NCI-H345 (cell line): ENCODE results near the gene HOXA13.

Experiments used
- DNase-seq: peaks from one replicate; lab custom pipeline; 2025; lab: John Stamatoyannopoulos, UW

Gene HOXA13

GRCh38 chr7:27199849-27200760, at the start of gene HOXA13:
HOXA13 (minus strand) TSS chr7:27200091; CDS start chr7:27200077, 14 bp downstream.
- peak; percentile 70 for DNase-seq

- DNase-seq, result no peak
Observed at GRCh38 chr7:27248911-27249723, 49.2 kb upstream of the HOXA13 start.

GRCh38 chr7:27248427-27248806, 48.5 kb upstream of the HOXA13 start:
- DNase-seq, result no peak

DNA sequence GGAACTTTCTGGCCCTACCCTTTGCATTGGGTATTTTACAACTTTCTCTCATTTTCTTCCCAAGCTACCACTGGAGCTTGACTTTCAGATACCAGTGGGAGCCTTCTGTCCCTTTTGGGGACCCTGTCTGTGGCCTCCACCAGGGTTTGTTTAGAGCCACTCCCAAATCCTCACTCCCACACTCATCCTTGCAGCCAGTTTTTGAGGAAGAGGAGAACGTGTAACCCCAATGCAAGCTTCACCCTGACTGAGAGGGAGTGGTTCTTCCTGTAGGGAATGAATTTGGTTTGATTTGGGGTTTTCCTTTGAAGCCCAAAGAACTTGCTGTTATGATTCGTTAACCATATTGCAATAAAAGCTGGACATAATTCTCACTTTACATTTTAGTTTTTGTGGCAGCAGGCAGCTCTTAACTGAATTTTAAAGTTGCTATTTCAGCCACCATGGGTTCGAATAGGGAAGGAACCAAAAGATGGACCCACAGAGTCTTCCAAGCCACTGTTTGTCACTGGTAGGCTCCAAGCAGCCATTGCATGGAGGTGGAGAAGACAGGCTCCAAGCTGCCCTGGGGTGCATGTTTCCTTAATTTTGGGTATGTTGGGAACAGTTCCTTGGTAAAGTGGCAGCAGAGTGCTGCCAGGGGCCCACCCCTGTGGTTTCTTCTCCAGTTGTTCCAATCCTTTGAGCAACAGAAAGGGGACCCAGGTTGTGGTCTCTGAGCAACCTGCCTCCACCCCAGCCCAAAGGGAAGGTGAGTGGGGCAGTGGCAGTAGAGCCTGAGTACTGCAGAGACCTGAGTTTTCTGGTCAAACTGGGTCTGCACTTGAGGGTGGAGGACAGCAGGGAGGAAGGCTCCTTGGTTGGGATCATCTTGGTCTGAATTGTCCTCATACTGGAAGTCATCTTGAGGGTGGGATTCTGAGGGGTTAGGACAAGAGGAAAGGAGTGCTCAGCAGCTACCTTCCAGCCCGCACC, 47.8 kb upstream of the HOXA13 start:
- no peak for DNase-seq

GRCh38 chr7:27247000-27247399, 47.1 kb upstream of the HOXA13 start:
- DNase-seq, result no peak

- peak; percentile 30 for DNase-seq
Observed at GRCh38 chr7:27245798-27246691, 46.2 kb upstream of the HOXA13 start.

GRCh38 chr7:27245124-27245797, 45.4 kb upstream of the HOXA13 start:
- DNase-seq, result no peak

GRCh38 chr7:27244488-27245123, 44.7 kb upstream of the HOXA13 start:
- DNase-seq, result no peak

DNA sequence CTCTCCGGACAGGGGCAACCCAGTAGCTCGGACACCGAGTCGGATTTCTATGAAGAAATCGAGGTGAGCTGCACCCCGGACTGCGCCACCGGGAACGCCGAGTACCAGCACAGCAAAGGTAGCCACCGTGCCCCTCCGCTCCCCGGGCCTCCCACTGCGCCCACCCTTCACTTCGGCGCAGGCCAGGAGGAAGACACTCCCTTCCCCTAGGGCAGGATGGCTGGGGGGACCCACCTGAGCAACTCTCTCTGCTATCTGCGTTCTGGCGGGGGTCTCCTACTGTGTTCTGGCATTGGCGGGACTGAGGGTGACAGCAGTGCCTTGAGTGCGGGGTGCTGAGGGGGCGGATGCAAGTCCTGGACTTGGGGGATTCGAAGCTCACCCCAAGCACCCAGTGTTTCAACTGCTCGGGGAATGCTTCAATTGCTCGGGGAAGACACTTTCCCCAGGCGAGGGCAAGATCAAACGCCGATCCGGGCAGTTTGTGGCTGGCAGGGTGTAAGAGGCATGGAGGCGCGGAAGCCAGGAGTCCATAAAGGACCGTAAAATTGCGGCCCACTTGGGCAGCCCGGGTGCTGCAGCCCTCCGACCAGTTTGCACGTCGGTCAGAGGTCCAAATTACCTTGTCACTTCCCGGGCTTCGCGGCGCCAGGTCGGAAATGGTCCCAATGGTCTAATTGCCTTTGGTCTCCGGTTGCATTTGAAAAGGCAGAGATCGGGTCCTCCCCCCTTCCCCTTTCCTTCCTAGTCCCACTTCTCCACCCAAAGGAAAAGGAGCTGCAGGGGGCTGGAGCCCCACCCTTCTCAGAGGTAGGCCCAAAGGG, 43.7 kb upstream of the HOXA13 start:
- DNase-seq, result no peak

GRCh38 chr7:27242555-27243339, 42.9 kb upstream of the HOXA13 start, which contains the start of gene EVX1:
EVX1 (plus strand) TSS chr7:27242802; CDS start chr7:27243031, 229 bp downstream.
- peak; percentile 54 for DNase-seq

DNA sequence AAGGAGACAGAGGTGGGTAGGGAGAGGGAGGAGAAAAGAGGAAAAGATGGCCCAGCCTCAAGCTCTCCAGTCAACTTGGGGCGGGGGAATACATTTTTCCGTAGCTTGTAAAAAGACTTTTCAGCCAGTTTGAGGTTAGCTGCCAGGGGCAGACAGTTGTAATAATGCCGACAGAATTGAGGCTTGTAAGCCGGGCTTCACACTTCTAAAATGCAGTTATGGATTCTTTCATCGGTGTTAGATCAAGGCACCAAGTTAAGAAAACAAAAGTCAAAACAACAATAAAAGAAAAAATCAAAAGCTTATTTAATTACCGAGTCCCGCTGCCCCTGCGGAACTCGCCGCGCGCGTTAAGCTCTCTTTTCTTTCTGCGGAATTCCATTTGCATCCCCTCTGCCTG, 42.3 kb upstream of the HOXA13 start:
- no peak for DNase-seq

DNA sequence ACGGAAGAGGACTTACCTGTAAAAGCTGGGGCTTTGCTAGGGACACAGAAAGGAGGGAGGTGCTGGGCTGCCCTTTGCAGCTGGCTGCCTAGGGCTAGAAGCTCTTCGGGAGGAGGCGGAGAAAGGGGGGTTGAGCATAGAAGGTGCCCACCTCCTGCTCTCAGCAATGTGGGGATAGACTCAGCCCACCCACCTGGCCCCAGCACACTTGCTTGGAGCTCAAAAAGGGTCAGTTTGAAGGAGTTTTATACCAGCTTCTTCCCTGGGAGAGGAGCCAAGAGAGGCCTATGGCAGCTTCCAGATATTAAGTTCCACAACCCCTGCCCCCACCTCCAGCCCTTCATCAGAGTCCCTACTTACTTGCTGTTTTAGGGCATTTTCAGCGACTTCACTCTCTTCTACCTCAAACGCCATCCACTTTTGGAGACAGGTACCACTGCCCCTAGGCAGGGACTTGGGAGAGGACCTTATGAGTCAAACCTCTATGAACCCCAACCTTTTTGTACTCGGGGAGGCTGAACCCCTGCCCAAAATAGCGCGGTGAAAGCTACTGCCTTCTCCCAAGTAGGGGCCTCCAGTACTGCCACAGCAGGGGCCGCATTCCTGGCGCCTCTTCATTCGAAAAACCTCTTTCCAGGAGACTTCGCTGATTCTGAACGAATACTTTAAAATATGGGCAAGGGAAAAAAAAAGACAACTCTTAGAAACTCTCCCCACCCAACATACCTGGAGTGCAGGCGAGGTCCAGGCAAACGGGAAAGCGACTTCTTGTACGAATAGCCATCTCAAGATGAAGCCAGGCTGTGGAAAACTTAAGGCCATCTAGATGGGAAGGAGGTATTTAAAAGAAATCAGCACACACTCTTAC, 41.5 kb upstream of the HOXA13 start:
- DNase-seq, result no peak

DNA sequence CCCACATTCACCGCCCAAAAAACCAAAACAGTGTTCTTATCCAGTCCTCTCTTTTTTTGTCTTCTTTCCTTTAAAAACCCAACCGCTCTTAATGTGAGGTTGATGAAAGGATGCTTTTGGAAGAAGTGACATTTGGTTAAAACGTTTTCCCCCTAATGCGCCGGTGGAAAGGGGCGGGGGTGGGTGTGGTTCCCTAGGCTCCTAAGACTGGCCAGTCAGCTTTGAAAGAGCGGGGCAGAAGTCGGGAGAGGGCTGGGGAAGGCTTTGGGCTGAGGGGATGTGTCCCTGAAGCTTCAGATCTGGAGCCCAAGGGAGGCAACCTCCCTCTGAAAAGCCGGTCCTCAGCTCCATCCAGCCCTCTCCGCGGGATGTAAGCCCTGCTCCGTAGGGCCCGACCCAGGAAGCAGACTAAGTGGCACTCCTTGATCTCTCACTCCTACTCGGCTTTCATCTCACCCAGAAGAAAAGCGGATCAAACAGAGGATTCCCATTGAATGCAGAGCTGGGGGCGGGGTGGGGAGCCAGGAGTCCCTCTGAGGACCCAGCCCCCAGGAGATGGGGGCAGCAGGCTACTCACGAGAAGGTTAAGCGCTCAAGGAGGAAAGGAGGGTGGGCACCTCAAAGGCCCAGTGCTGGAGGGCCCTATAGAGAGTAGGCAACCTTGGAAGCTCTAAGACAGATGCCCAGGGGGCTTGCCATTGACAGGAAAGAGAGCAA, 40.3 kb upstream of the HOXA13 start:
- DNase-seq, result no peak

GRCh38 chr7:27239387-27240014, 39.6 kb upstream of the HOXA13 start:
- no peak for DNase-seq

- no peak for DNase-seq
Observed at GRCh38 chr7:27238979-27239386, 39.1 kb upstream of the HOXA13 start.
